GM20431 (cell line): ENCODE results near the gene PRKG2.
"Not testable (repeated sequence)": the region's sequence is repeated elsewhere in the genome, so short reads cannot be mapped to it uniquely, and the experiment has no call there.

Source experiments
- in situ Hi-C: fragments of 300-500 bp; cut with MseI, MboI; formaldehyde crosslinking; loops from one replicate; pipeline ENCODE4 v1.15.0; 2020; ENCODE audit warnings: low sequenced_read_pairs; ENCODE audit not compliant: unreplicated experiment

The PRKG2 gene

GRCh38 chr4:81214881-81215868 lies at the start of gene PRKG2:
PRKG2 (minus strand) TSS chr4:81215222; CDS start chr4:81205047, 10,175 bp downstream.
- in situ Hi-C loops = no loop called here

GRCh38 chr4:81260443-81261101 lies 45.5 kb upstream of the PRKG2 start:
- in situ Hi-C loops = no loop called here

DNA sequence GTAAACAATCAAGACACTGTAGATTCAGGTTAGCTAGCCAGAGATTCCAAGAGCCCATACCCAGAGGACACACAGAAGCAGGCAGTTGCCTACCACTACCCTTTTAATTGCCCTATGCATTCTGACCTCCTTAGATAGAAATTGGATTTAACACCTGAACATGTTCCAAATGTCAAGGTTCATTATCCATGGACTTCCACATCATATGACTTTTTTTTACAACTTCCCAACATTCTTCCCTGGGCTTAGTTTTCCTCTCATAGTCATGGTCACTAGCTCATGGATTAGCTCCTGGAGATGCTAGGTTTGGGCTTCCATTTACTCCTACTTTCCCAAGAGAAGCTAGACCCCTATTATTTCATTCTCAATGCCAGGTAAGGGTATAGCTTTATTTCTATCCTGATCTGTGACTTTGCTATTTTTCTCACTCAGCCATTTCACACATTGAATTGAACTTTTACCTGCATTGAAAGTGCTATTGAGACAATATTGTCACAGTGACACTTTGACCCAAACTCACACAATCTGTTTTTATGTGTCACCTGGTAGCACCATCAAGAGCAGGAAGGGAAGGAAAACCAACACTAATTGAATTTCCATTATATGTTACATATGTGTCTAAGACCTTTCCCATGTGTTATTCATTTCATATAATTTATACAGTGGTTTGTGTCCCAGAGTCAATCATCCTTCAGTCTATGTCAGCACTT lies 44.0 kb upstream of the PRKG2 start:
- in situ Hi-C loops = no loop called here

- in situ Hi-C loops = no loop called here
Observed at GRCh38 chr4:81257816-81258215, 42.8 kb upstream of the PRKG2 start.

DNA sequence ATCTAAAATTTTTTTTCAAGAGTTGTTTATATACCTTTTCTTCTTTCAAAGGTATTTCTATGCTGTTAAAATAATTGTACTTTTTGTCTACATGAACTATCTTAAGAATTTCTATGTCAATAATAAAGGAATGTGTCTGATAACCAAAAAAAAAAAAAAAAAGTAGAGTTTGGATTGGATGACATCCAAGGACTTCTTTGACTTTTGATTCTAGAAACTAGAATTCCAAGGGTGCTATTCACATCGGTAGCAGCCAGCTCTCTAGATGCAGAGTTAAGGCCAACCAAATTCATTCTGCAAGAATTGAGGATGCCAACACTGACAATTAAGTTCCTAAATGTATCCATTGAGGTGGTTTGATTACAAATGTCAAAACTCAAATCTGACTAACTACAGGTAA lies 42.0 kb upstream of the PRKG2 start:
- in situ Hi-C loops = no loop called here

- in situ Hi-C loops = no loop called here
Observed at GRCh38 chr4:81256059-81256970, 41.3 kb upstream of the PRKG2 start.

DNA sequence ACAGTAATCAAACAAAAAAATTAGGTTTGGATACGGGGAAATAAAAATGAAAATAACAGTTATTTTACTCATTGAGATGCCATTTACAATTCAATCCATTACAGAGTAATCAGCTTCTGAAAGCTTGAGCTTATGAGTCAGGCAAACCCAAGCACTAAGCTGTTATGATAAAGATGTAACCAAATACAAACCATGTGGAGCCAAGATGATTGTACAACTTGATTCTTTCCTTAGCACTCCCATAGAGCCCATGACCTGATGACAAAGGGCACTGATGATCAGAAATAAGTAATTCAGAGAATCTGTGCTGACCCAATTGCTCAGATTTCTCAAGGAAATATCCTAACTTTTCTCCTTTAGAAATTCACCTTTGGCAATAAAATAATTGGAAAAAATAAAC lies 40.5 kb upstream of the PRKG2 start:
- in situ Hi-C loops = no loop called here

GRCh38 chr4:81250430-81250829 lies 35.4 kb upstream of the PRKG2 start:
- in situ Hi-C loops = no loop called here

- in situ Hi-C loops = no loop called here
Observed at GRCh38 chr4:81245218-81246009, 30.4 kb upstream of the PRKG2 start.

GRCh38 chr4:81237791-81238190 lies 22.8 kb upstream of the PRKG2 start:
- in situ Hi-C loops = no loop called here

DNA sequence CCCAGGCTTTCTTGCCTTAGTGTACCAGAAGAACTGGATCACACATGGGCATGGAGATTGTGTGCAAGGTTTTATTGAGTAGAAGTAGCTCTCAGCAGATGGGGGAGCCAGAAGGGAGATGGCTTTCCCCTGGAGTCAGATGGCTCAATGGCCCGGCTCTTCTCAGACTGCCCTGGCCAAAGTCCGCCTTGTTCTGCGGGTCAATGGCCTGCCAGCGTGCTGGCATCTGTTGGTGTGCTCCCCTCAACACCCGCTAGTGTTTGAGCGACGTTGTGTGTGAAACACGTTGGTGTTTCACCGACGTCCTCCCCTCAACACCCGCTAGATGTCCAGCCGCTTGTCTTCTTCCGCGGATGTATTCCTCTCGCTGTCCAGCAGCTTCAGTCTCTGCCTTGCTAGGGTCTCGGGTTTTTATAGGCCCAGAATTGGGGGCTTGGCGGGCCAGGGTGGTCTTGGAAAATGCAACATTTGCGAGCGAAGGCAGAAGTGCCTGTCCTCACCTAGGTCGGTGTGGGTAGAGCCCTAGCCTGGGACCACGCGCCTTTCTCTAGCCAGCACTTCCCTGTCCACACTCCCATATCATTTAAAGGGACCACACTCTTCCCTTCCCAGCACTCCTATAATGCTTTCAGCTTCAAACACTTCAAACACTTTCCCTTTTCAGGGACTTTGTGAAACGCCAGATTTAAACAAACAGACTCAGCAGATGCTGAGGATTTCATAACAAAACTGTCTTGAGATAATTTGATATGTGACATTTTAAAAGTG lies 21.1 kb upstream of the PRKG2 start:
- in situ Hi-C loops = no loop called here

DNA sequence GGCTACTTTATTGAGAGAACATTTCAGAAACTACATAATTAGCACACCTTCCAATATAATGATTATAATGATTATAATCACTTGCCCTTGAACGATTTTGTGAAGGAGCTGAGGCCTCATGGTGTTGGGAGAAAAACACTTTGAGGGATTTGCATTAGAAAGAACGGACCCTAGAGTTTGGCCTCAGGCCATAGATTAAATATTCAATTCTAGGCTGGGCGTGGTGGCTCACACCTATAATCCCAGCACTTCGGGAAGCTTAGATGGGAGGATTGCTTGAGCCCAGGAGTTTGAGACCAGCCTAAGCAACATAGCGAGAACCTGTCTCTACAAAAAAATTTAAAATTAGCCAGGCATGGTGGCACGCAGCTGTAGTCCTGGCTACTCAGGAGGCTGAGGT lies 12.9 kb upstream of the PRKG2 start:
- in situ Hi-C loops = no loop called here

- in situ Hi-C loops = no loop called here
Observed at GRCh38 chr4:81227138-81227537, 12.1 kb upstream of the PRKG2 start.

DNA sequence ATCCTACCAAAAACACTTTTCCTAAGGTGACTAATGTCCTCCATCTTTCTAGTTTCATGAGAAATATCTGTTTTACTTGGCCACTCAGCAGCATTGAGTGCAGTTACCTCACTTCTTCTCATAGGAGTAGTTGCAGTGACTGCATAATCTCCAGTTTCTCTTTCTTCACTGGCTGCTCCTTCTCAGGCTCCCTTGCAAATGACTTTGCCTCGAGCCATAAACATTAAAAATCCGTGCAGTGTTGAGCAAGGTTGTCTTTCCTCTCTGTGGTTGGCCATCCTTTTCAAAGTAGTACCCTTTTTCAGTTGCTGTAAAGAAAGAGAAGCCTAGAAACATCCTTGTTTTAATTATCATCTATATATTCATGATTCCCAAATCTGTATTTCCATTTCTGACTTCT lies 10.2 kb upstream of the PRKG2 start:
- in situ Hi-C loops = no loop called here

DNA sequence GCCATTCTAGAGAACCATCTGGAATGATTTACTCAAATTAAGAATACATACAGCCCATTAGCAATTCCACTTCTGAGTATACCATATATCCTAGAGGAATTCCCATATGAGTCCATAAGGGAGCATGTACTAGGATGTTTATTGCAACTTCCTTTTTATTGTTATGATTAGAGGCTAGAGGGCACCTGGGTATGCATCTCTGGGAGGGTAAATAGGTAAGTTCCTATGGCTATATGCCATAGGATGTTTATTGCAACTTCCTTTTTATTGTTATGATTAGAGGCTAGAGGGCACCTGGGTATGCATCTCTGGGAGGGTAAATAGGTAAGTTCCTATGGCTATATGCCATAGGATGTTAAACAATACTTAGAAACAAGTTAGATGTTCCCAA lies 7.1 kb upstream of the PRKG2 start:
- in situ Hi-C loops = not testable (repeated sequence)

GRCh38 chr4:81221303-81222081 lies 6.5 kb upstream of the PRKG2 start:
- in situ Hi-C loops = no loop called here

- in situ Hi-C loops = no loop called here
Observed at GRCh38 chr4:81220271-81220670, 5.2 kb upstream of the PRKG2 start.
